Ramos (cell line): ENCODE results near the gene UCP3.

ENCODE experiments used
- in situ Hi-C: fragments of 300-500 bp; cut with MboI; formaldehyde crosslinking; loops from one replicate; pipeline ENCODE4 v1.14.3; 2022; ENCODE audit warnings: low sequenced_read_pairs; ENCODE audit not compliant: unreplicated experiment

UCP3 gene

DNA sequence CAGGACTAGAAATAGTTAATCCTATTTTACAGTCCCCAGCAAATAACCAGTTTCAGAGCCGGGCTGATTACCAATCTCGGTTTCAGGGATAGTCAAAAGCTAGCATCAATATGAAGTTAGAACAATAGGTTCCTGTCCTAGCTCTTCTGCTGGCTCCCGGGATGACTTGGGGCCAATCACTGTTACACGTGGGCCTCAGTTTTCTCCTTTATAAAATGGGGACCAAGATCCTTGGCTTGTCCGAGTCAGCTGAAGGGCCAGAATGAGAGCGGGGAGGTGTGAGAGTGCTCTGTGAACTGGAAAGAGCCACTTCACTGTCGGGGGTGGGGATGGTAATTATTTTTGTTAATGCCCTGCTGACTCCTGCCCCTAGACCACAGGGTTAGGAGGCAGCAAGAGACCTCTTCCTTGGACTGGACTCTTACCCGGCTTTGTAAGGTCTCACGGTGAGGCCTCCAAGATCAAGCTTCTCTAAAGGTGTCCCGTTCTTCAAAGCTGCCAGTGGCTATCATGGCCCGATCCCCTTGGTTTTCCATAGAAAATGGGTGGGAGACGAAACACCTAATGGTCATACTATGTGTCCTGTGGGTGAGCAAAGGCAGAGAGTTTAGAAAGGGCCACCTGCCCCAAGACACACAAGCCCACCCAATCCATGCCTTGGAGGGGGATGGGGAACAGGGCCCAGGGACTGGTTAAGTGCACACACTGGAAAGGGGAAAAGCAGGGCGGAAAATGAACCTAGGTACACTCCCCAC, 27.7 kb downstream of the UCP3 start:
- in situ Hi-C loops, result no loop called here

DNA sequence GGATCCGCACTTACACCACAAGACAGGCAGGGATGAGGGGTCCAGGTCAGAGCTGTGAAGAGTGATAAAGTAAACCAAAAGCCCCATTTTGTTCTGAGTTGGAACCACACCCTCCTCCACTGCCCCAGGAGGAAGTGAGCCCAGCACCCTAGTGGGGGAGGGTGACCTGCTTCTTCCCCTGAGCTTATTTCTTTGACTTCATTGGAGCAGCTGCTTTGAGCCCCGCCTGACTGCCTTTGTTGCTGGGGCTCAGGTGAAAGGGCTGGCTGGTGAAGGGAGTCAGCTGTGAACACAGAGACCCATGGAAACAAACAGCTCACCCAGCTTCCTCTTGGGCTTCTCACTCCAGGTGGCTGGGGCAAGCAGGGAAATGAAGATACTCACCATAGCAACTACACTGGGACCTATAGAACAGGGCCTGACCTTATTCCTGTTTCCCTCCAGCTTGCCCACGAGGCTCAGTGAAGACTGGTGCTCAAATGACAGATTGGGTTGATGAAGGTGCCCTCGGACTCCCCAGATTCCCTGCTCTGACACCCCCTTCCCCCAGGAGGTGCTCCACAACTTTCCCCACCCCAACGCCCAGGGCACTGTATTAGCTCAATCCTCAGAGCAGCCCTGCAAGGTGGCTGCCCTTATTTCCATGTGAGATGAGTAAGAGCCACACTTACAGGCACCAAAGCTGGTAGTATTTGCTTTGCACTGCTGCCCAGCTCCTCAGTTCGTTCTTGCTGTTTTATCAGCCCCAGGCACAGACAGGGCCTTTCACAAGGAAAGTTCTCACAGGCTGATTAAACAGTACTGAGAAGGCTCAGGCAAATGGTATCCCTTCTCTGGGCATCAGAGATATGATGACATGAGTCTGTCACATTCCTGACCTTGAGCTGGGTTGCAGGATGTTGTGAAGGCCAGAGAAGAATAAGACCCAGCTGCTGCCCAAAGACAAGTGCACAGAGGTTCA, 28.6 kb downstream of the UCP3 start:
- in situ Hi-C loops, result no loop called here

DNA sequence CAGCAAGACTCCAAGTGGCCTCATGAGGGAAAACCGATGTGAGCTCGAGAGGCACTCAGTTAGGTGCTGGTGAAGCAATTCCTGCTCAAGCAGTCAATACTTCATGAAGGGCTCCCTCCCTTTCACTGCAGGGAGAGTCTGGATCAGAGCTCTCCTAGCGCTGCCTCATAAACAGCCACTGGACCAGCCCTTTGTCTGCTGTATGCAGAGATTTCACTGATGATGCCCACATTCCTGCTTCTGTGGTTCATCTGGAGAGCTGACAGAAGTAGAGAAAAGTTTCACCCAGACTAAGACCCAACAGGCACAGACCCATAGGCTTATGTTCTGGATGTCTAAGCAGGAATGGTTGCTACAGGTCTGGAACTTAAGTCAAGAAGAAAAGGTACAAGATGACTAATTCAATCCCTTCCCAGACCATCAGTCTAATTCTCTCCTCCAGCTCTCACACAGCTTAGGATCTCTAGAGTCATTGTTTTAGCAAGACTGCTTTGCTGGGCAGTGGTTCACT, 30.3 kb downstream of the UCP3 start:
- in situ Hi-C loops, result no loop called here

DNA sequence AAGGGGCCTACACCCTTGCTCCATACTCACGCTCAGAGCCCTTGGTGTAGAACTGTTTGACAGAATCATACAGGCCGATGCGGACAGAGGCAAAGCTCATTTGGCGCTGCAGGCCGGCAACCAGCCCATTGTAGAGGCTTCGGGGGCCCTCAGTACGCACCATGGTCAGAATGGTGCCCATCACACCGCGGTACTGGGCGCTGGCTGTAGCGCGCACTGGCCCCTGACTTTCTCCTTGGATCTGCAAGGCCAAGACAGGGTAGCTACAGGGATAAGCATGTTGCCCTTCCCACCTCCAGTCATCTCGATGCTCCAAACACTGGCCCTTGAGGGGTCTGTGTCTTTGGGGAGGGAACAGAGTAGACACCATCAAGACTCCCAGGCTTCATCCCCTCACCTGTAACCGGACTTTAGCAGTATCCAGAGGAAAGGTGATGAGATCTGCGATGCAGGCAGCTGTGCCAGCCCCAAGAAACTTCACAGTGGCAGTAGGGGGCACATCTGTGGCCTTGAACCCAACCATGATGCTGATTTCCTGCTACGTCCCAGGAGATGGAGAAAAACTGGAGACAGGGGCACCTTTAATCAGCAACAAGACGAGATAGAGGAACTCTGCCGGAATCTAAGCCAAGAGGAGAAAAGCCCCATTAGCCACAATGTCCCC, 30.9 kb downstream of the UCP3 start:
- in situ Hi-C loops, result no loop called here

DNA sequence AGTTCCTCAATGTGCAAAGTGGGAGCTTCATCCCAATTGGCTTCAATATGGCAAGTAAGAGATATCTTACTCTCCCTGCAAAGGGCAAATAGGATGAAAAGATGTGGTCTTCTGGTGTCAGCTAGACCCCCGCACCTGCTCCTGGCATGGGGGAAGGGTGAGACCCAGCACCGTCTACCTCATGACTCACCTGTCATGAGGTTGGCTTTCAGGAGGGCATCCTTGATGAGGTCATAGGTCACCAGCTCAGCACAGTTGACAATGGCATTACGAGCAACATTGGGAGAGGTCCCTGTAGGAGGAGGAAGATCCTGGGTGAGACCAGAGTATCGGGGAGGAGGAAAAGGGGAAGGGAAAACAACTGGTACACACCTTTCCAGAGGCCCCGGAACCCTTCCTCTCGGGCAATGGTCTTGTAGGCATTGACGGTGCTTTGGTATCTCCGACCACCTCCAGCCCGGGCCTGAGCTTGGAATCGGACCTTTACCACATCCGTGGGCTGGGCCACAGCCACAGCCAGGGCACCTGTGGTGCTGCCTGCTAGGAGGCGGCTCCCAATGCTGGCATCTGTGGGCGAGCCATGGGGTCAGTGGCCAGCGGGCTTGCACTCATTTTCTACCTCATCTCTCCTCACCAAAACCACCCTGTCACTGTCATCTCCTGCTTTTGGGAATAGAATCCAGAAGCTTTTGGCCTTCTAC, 32.3 kb downstream of the UCP3 start:
- in situ Hi-C loops, result no loop called here

DNA sequence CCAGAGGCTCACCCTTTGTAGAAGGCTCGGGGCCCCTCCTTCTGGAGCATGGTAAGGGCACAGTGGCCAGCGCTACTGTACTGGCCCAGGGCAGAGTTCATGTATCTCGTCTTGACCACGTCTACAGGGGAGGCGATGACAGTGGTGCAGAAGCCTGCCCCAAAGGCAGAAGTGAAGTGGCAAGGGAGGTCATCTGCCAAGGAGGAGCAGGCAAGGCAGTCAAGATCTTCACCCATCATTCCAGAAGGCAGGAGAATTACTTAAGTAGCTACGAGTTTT, 33.5 kb downstream of the UCP3 start:
- in situ Hi-C loops, result no loop called here

DNA sequence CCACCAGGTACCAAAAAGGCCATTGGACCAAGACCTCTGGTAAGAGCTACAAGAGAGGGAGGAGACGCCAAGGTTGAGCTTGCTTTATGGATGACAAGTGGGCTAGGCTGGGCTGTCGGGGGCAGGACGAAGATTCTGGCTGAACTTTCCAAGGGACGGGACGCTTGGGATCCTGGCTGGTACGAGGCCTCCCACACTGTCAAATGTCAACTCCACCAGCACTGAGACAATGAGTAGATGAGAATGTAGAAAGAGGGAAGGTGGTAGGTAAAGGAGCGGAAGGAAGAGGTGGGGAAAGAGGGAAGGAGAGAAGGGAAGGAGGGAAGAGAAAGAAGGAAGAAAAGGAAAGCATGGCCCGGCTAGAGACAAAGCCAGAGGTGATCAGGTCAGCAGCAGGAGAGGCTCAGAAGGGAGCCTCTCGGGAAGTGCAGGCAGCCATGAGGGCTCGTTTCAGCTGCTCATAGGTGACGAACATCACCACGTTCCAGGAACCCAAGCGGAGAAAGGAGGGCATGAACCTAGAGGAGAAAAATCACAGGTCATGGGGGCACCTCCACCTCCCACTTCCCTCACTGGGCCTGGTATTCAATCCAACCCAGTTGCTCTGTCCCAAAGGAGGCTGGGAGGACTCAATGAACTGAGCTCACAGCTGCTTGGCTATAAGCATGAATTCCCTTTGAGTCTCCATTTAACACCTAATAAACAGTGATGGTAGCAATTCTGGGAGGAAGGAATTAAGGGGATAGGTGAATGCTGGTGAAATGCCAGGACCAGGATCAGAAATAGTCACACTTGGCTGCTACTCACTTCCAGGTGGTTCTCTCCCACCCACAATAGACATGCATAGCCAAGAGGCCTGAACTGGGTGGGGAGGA, 34.0 kb downstream of the UCP3 start:
- in situ Hi-C loops, result no loop called here

DNA sequence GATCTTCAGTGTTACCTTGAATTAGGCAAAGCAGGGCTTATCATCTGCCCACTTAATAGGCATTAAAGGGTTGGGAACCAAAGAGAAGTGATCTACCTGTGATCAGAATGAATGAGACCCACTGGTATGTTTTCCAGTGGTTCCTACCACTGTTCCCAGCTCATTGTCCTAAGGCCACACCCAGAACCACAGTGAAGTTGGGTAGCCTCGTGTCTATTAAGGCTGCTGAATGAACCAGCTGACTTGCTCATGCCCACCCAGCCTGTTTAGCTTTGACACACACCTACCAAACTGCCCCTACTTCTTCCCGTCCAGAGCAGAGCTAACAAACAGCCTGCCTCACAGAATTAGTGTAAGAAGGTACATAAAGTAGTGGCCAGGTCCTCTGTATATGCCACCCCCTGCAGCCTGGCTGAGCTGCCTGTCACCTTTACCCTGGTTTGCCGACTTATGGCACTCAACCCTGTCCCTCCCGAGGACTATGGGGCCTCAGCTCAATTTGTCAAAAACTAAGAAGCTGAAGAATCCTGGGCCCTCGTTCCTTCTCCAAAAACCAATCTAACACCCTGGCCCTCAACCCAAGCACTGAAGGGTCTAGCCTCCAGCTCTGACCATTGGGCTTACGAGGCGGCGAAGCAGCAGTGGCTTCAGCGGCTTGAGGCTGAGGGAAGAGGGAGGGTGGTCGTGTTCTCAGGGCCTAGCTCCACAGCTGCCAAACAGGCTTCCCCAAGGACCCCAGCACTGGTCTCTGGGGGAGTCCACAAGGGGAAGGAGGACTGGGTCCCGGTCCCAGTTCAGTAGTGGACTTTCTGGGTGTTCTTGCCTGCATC, 36.0 kb downstream of the UCP3 start:
- in situ Hi-C loops, result no loop called here

DNA sequence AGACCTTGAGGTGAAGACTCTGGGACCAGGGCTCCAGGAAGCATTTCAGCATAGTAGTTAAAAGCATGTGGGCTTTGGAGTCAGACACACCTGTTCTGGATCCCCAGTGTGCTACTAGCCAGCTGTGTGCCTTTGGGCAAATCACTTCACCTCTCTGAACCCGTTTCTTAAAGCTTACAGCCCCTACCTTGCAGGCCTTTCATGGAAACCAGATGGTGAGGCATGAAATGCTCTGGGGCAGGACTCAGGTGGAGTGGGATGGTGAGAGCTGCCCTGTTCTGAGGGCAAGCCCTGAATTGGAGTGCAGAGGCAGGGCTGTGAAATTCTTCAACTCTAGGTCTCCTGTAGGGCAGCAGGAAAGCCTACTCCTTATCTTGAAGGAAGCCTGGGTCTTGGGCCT, 36.7 kb downstream of the UCP3 start:
- in situ Hi-C loops, result no loop called here

DNA sequence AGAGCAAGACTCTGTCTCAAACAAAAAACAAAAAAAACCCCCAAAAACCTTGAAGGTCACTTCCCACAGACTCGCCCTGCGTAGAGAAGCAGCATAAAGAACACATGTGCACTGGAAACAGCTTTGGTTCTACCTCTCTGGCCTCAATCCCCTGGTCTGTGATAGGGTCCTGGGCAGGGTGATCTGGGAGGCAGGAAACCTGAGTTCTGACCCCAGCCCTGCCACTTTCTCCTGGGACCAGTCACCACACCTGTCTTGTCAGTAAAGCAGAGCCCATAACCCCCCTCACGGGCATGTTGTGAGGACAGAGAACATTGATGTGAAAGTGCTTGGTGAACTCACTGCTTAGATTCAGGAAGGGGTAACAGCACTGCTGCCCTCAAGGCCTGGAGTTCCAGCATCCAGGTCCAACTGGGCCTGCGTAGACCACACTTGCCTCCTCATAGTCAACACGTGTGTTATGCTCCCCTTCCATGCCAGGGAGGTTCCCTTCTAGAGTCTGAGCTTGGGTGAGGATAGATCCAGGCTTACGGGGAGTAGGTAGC, 37.6 kb downstream of the UCP3 start:
- in situ Hi-C loops, result no loop called here

DNA sequence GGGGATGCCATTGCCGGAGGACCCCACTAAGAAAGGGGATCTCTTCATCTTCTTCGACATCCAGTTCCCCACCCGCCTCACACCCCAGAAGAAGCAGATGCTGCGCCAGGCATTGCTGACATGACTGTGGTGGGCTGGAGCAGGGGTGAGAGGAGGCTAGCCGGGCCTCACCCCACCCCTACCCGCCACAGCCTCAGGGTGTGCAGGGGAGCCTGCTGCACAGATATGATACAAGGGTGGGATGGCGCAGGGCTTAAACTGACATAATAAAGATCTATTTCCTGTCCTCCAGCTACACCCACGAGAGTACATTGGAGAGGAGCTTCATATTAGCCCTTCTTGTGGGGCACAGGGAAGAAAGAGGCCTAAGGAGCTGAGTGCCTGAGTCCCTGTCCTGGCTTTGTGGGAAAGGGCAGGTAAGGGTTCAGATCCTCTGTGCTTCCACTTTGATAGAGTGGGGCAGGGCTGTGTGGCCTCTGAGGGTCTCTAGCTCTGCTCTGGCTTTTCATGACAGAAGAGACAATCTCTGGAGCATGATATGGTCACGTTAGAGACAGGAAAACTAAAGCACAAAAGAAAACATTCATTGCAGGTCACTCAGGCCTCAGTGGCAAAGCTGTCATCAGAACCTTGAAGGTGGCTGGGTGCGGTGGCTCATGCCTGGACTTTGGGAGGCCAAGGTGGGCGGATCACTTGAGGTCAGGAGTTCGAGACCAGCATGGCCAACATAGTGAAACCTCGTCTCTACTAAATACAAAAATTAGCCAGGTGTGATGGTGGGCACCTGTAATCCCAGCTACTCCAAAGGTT, 38.7 kb downstream of the UCP3 start:
- in situ Hi-C loops, result loop anchor here (5.0 kb wide), 2 partner anchors 67 to 477 kb away; no protein-coding TSS in a partner anchor

DNA sequence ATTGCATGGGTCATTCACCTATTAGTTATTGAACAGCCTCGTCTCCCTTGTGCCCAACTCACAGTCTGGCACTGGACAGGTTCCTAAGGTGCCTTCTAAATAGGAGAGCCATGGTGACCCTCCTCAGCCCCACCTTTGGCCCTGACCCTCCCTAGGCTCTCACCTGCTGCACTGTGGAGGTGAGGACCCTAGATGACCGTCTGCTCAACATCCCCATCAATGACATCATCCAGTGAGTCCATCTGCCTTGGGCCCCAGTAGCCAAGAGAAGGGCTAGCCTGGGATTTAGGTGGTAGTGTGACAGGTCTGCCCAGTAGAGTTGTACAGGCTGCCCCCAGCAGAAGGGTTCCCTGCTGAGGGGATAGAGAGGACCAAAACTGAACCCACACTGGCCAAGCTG, 39.8 kb downstream of the UCP3 start:
- in situ Hi-C loops, result loop anchor here (5.0 kb wide), 2 partner anchors 68 to 478 kb away; no protein-coding TSS in a partner anchor

DNA sequence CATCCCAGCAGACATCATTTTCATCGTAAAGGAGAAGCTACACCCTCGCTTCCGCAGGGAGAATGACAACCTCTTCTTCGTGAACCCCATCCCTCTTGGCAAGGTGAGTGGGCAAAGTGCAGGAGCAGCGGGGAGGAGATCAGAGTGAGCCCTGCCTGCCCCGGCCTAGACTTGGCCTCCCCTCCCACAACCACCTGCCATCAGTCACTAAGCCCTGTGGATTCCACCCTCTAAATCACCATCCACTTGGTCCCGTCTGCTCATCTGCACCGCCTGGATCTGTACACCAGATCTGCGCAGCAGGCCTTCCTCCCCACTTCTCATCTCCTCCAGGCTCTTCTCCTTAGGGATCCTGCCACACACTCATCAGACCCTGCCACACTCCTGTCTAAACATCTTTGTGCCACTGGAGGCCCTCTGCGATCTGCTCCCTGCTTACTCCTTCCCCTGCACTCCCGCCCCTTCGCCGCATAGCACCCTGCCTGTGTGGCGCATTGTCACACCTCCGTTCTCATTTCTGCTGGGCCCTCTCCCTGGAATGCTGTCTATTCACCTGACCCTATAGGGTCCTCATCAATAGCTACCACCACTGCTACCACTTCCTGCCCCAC, 40.4 kb downstream of the UCP3 start:
- in situ Hi-C loops, result loop anchor here (5.0 kb wide), 2 partner anchors 69 to 479 kb away; no protein-coding TSS in a partner anchor

DNA sequence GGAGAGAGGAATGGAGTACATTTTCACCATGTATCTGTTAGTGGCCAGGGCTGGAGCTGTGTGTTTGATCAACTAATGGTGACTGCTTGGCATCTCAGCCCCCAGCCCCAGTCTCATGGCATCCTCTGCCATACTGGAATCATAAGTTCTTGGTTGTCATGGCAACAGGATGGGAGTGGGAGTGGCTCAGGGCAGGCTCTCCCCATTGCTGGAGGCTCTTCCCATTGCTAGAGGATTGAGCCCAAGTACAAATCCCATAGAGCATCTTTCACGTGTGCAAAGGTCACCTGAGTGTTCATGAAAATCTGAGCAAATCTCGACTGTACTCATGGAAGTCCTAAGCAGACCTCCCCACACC, 43.1 kb downstream of the UCP3 start:
- in situ Hi-C loops, result loop anchor here (5.0 kb wide), 2 partner anchors 72 to 482 kb away; no protein-coding TSS in a partner anchor

DNA sequence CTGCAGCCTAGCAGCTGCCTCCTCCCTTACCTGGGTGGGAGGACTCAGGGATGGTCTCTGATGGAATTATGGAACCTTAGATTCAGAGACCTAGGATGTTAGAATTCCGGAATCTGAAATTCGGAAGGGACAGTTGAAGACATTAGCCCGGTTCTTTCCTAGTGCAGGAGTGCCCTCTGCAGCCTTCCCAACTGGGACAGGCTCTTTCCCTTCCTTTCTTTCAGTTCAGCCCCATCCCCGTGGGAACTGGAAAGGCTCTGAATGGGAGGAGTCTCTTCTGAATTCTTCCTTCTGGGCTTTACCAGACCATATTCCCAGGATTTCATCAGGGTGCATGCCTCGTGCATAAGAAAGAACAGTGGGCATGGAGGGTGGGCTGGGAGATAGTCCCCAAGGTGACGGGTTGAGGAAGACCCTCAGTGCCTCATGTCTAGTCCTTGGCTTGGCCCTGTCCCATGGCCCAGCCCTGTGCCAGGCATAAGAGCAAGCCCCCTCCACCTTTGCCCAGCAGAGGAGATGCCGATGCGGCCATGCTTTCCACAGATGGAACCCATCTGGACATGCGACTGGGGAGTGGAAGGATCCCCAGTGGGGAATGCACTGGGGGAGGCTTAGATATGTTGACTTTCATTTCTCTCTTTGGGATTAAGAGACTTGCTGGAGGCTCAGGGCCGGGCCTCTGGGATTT, 43.7 kb downstream of the UCP3 start:
- in situ Hi-C loops, result loop anchor here (5.0 kb wide), 2 partner anchors 72 to 482 kb away; no protein-coding TSS in a partner anchor

DNA sequence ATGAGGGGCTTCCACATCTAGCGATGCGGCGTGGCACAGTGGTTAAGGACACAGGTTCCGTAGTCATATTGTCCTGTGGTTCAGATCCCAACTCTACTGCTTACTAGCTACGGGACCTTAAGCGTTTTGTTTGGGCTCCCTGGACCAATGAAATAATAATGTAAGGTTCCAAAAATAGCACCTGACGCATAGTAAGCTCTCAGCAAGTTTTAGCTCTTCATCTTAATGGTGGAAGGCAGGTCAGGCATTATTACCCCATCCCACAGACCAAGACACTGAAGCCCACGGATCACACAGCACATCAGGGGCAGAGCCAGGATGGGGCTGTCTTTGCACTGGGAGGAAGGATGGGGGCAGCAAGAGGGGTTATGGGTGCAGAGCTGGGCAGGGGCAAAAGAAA, 45.0 kb downstream of the UCP3 start:
- in situ Hi-C loops, result no loop called here
